MM.1S (cell line): ENCODE measurements around the gene LIAS.

ENCODE experiments used
- CTCF ChIP-seq: fragments of 300-600 bp; sonication (generic); IDR thresholded peaks from 2 replicates; pipeline ENCODE4 v1.5.1; 2016; ENCODE audit warnings: antibody characterized with exemption, low read length, mixed read lengths
- EZH2 ChIP-seq: fragments of 300-600 bp; sonication (generic); optimal IDR thresholded peaks from 2 replicates; pipeline ENCODE3; 2017; ENCODE audit warnings: low read depth, mild to moderate bottlenecking, antibody characterized with exemption, low read length, mixed read lengths
- EZH2phosphoT487 ChIP-seq: fragments of 300-600 bp; sonication (generic); IDR thresholded peaks from 2 replicates; pipeline ENCODE4 v1.6.1; 2018; ENCODE audit warnings: antibody characterized with exemption, low read length

DNA sequence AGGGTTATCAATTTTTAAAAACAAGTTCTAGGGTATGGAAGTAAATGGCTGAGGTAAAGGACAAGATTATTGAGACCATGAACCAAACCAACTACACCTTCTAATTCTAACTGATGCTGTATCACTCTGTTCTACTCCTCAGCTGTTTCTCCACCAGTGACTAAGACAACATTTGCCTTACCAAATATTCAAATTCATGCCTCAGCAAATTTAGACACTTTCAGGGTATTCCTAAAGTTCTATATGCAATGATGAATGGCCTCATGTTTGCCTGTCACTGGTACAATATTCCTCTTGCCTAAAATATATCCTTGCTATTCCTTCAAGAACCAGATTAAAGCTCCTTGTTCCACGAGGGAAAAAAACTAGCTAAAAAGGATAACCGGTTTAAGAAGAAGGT, 5.1 kb upstream of the LIAS start:
- TF ChIP-seq CTCF (no peak), EZH2phosphoT487 (no peak), EZH2 (no peak)
